Stimulated activated naive CD8-positive, alpha-beta T cell treated with anti-CD3 and anti-CD28 coated beads, Interleukin-15, amount 100 ng/mL, for 72 hours (primary cell): ENCODE data around the gene SERPINB10.

Source experiments
- ATAC-seq: fragments of 150-1000 bp; cut with Tn5 transposase; 2 replicates; pipeline ENCODE4 v1.10.0; 2021; ENCODE audit warnings: mild to moderate bottlenecking, moderate library complexity
- DNase-seq, 2 donors: peaks; one replicate each; pipeline ENCODE4 v3.0.0; 2021 to 2022
- H3K27ac Mint-ChIP-seq, 2 donors: one replicate each; pipeline ENCODE4 v1.8.0; 2022; ENCODE audit warnings: mild to moderate bottlenecking in 2 of 2, mixed read lengths in 2 of 2, moderate library complexity in 2 of 2
- H3K27me3 Mint-ChIP-seq: one replicate; pipeline ENCODE4 v1.8.0; 2022; ENCODE audit warnings: mixed read lengths
- H3K4me1 Mint-ChIP-seq: one replicate; pipeline ENCODE4 v1.8.0; 2022; ENCODE audit warnings: mild to moderate bottlenecking, mixed read lengths
- H3K4me3 Mint-ChIP-seq, 2 donors: one replicate each; pipeline ENCODE4 v1.8.0; 2022; ENCODE audit warnings: mild to moderate bottlenecking in 2 of 2, mixed read lengths in 2 of 2, moderate library complexity in 1 of 2
- H3K9me3 Mint-ChIP-seq, 2 donors: one replicate each; pipeline ENCODE4 v1.8.0; 2022; ENCODE audit warnings: mixed read lengths in 2 of 2

Gene SERPINB10

DNA sequence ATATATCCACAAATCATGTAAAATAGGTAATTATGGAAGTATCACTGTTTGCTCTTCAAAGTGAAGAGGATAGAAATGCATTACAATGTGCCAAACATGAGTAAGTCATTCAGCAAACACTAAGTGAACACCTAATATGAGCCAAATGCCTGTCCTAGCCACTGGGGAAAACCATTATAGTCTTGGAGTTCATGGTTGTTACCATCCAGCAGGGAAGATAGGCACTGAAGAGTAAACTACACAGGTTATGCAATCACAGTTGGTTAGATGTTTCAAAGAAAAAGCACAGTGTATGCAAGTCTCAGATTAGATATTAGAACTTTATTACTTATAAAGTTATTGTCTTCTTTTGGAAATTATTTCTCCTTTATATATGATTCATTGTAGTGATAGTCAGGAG is 24.1 kb upstream of the SERPINB10 start:
- no peak overlapping the region for H3K27ac Mint-ChIP-seq
- ATAC-seq, result no peak
- no peak for DNase-seq
- H3K9me3 Mint-ChIP-seq, result no peaks in the 10 kb centered on the region
- peaks cover 10% of the 10 kb centered on the region for H3K27me3 Mint-ChIP-seq
- H3K4me1 Mint-ChIP-seq, result peaks cover 6% of the 10 kb centered on the region
- H3K4me3 Mint-ChIP-seq, result no peak overlapping the region

DNA sequence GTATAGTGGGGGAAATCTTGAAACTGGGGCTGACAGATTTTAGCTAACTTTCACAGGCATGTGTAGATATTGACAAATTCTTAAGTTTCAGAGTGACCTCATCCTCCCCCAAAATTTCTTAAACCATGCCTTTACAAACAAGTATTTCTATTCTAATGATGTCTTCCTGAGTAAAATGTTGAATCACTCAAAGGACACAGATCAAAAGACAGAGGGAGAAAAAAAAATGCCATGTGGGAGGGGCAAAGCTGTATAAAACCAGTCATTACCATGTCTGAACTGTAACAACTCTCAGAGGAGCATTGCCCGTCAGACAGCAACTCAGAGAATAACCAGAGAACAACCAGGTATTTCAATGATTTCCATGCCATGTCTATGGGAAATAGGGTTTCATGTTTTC is 20.3 kb upstream of the SERPINB10 start, which contains the start of gene SERPINB2:
SERPINB2 (plus strand) TSS at position 282 of the 400 bp plus-strand sequence. CDS start 3,740 bp downstream, outside the sequence.
- ATAC-seq, result peak; percentile 59

DNA sequence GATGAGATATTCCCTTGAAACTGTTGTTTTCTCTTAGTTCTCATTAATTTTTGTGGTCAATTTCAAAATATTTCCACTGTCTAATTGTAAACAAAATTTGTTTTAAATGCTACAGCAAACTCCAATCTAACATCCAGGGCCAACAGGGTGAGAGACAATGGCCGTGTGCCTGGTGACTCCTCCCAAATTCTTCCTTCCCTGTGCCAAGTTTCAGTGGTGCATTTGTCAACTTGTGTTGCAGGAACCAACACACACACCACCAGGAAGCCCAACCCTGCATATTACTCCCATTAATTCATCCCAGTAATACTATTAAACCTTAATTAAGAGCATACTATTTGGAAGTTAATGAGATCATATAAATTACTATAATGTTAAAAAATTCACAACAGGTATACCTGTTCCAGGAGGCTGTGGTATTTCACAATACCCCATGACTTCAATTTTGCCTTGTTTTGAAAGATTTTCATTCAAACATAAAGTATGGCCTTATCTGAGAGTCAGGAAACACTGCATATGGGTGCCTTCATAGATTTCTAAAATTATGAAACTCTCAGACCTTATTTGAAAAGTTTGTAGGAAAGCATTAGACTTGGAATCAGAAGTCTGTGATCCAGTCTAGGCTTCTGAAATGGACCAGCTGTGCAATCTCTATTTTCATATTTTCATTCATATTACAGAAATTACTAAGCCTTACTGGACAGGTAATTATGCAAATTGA is 19.1 kb upstream of the SERPINB10 start:
- Mint-ChIP-seq H3K27ac (no peak overlapping the region), H3K4me1 (no peaks in the 10 kb centered on the region), H3K27me3 (peaks cover 17% of the 10 kb centered on the region), H3K4me3 (no peak overlapping the region), H3K9me3 (no peaks in the 10 kb centered on the region)
- no peak for DNase-seq
- no peak for ATAC-seq

More for the DNA sequence above, 20.3 kb upstream of the SERPINB10 start, which contains the start of gene SERPINB2:
- Mint-ChIP-seq H3K9me3 (no peaks in the 10 kb centered on the region), H3K4me1 (no peaks in the 10 kb centered on the region), H3K27ac (no peak within 1 kb of the TSS), H3K27me3 (peaks cover 17% of the 10 kb centered on the region), H3K4me3 (no peak within 1 kb of the TSS)
- DNase-seq, result no peak

DNA sequence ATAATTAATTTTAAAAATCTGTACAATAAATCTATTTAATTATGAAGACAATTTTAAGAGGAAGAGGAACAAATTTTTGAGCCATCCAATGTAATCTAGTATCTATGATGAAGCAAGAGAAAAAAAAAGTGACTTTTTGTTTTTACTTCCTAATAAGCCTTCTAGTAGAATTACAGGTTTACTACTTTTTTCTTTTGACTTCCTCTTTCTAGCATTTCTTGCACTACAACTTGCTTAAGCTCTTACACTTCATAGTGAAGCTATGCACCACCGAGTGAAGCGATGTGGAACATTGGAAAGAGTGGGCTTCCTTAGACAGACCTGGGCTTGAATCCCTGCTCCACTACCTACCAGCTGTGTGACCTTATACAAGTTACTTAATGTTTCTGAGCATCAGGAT is 18.1 kb upstream of the SERPINB10 start:
- ATAC-seq (no peak), DNase-seq (no peak)
- Mint-ChIP-seq H3K9me3 (no peaks in the 10 kb centered on the region), H3K27me3 (peaks cover 25% of the 10 kb centered on the region), H3K4me1 (no peaks in the 10 kb centered on the region), H3K27ac (no peak overlapping the region), H3K4me3 (no peak overlapping the region)

DNA sequence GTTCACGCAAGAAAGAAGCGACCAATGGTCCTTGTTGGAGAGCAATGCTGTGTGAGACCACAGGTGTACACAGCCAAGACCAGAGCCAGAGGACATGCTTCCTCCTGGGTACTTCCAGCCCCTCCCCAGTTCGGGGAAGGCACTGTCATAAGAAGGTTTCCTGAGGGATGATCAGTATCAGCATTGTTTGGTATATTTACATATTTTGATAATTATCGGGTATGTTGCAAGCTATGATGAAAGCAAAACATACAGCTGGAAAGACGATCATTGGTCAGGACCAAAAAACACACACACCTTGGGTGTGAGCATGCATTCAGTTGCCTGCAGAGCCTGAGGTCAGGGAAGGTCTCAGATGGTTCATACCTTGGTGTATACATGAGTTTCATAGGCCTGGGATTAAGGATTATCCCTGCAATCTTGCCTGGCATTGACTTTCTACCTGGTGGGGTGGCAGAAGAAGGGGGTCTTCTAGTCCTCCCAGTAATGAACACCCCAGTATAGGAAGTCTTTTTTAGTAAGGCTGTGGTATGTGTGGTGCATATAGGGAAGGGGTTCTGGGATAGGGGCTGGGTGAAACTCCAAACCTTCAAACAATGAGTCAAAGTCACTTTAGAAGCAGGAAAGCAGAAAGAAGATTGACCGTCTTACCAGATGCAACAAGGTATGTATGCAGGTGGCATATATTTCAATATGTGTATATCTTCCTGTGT is 17.4 kb upstream of the SERPINB10 start:
- H3K27ac Mint-ChIP-seq, result no peak overlapping the region
- H3K4me3 Mint-ChIP-seq, result no peak overlapping the region
- no peaks in the 10 kb centered on the region for H3K9me3 Mint-ChIP-seq
- no peaks in the 10 kb centered on the region for H3K4me1 Mint-ChIP-seq
- H3K27me3 Mint-ChIP-seq, result peaks cover 26% of the 10 kb centered on the region
- ATAC-seq (no peak), DNase-seq (no peak)

DNA sequence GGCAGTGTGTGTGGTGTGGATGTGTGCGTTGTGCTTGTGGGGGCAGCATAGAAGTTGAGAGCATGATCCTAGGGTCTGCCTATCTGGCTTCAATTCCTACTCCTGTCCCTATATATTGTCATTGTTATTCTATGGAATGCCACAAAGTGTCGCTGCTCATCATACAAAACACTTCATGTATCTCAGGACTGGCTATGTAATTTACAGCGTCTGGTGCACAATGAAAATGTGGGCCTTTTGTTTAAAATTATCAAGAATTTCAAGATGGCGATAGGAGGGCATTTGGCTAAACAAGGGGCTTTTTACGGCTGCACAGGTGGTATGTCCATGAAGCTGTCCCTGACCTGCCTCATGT is 16.8 kb upstream of the SERPINB10 start:
- no peak overlapping the region for H3K4me3 Mint-ChIP-seq
- ATAC-seq (peak; percentile 51), DNase-seq (no peak)
- no peaks in the 10 kb centered on the region for H3K9me3 Mint-ChIP-seq
- no peaks in the 10 kb centered on the region for H3K4me1 Mint-ChIP-seq
- H3K27me3 Mint-ChIP-seq, result peaks cover 23% of the 10 kb centered on the region
- H3K27ac Mint-ChIP-seq, result no peak overlapping the region

DNA sequence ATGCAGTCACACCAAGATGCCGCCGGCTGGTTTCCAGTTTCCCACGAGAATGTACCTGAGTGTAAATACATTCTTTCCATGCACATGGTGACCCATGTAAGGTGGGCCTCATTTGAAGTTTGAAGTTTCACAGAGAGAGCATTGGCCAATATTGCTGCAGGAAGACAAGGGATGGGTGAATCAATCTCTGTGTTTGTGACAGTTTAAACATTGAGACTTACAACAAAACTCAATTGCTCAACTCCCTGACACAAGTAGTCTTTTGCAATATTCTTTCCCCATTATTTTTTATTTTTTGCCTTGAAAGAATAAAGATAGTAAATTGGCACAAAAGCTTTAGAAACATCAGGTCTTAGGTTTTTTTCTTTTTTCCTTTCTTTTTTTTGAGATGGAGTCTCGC is 15.2 kb upstream of the SERPINB10 start:
- ATAC-seq, result no peak
- Mint-ChIP-seq H3K27me3 (peaks cover 20% of the 10 kb centered on the region), H3K4me1 (no peaks in the 10 kb centered on the region), H3K27ac (no peak overlapping the region), H3K9me3 (no peaks in the 10 kb centered on the region), H3K4me3 (no peak overlapping the region)
- DNase-seq, result no peak

DNA sequence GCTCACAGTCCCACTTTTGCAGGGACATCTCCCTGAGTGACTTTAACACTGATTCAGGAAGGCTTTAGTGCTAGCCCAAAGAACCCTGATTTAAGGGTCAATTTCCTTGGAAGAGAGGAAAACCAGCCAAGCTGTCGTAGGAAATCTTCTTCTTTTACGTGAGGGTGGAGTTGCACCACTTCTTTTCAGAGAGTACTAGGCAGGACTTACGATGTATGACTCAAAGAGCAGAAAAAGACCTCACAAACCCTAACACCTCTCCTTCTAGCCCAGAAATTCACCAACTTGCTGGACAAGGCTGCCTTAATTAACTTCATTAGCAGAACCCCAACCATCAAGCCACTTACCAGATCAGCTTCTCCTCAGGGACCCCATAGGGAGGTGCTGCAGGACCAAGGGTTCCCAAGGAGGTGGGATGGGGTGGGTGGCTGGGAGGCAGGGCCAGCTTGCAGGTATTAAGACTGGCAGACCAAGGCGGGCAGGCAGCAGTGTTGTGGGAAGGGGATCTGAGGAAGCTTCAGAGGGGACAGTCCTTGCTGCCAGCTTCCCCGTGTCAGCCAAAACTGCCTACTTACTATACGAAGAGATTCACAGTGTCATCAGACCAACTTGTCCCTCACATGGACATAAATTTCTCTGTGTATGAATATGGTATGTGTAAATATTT is 13.5 kb upstream of the SERPINB10 start:
- ATAC-seq, result no peak
- H3K27ac Mint-ChIP-seq, result peak overlapping the region in 1 of 2 donors; percentile 2
- H3K4me1 Mint-ChIP-seq, result no peaks in the 10 kb centered on the region
- DNase-seq, result no peak
- H3K27me3 Mint-ChIP-seq, result peaks cover 24% of the 10 kb centered on the region
- H3K9me3 Mint-ChIP-seq, result no peaks in the 10 kb centered on the region
- H3K4me3 Mint-ChIP-seq, result no peak overlapping the region

DNA sequence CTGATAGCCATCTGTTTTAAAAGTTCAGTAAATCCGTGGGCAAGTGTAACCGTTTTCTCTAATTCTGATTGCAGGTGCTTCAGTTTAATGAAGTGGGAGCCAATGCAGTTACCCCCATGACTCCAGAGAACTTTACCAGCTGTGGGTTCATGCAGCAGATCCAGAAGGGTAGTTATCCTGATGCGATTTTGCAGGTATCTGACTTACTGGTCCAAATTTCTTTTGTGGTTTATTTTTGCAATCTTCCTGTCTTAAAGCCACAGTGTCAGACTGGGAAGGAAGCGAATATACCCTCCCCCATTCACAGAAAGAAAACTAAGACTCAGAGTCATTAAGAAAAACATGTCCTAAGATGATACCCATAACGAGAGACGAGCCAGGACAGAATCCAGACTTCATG is 12.6 kb upstream of the SERPINB10 start:
- H3K9me3 Mint-ChIP-seq, result no peaks in the 10 kb centered on the region
- peak overlapping the region in 1 of 2 donors; percentile 40 for H3K27ac Mint-ChIP-seq
- ATAC-seq (no peak), DNase-seq (no peak)
- peaks cover 24% of the 10 kb centered on the region for H3K27me3 Mint-ChIP-seq
- H3K4me1 Mint-ChIP-seq, result no peaks in the 10 kb centered on the region
- no peak overlapping the region for H3K4me3 Mint-ChIP-seq

DNA sequence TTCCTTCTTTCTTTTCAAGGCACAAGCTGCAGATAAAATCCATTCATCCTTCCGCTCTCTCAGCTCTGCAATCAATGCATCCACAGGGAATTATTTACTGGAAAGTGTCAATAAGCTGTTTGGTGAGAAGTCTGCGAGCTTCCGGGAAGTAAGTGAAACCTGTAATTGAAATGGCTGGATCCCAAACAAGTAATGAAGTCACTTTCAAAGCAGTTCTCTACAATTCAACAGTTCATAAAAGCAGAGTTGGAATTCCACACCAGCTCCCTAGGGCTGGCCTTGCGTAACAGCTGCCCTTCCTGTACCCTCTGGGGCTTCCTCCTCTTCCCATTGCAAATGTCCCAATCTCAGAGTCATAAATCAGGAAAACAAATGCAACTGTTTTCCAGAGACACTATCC is 10.7 kb upstream of the SERPINB10 start:
- H3K4me3 Mint-ChIP-seq, result no peak overlapping the region
- H3K4me1 Mint-ChIP-seq, result no peaks in the 10 kb centered on the region
- H3K27ac Mint-ChIP-seq, result no peak overlapping the region
- no peaks in the 10 kb centered on the region for H3K9me3 Mint-ChIP-seq
- ATAC-seq, result no peak
- H3K27me3 Mint-ChIP-seq, result peaks cover 18% of the 10 kb centered on the region
- DNase-seq, result no peak

DNA sequence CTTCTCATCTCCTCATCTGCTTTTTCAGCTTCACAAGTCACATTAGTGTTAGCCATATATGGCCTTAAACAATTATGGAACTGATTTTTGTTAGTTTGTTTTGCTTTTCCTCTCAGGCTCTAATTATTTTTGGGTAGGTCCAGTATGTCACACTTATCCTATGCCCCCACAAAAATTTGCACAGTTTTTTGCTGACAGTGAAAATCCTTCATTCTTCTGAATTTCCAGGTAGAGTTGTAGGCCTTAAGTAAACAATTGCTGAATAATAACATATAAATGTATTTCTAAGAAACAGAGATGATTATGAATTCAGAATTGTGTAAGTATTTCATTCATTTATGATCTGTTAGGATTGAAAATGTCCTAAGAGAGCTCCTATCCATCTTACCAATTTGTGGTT is 8.6 kb upstream of the SERPINB10 start:
- no peak for DNase-seq
- H3K4me1 Mint-ChIP-seq, result no peaks in the 10 kb centered on the region
- no peak overlapping the region for H3K4me3 Mint-ChIP-seq
- ATAC-seq, result no peak
- peaks cover 24% of the 10 kb centered on the region for H3K27me3 Mint-ChIP-seq
- H3K27ac Mint-ChIP-seq, result no peak overlapping the region
- H3K9me3 Mint-ChIP-seq, result no peaks in the 10 kb centered on the region

DNA sequence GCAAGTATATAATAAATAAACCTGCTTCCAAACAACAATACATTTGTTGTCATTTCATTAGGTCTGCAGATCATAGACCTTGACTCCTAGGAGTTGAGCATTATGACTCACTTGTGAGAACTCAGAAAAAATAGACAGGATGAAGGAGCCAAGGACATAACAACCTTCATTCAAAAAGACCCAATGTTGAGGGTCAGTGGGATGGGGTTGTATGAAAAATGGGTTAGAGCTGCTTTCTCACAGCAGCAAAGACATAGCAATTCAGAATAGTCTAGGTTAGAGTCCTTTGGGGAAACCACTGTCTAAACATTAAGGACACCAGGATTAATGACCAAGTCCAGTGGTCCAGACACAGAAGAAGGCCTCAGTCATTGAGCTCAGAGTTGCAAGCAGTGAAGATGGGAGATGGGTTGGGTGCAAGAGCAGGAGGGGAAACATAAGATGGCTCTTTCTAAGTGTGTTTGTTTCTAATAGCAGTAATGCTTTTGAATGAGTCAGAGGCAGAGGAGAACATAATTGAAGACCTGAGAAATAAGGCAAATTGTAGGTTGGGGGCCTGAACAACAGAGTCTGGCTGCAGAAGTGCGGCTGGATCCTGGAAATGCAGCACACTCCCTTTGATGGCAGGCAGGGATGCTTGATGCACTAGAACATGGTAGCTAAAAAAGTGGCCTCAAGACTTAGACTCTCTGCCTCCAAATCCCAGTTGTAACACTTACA is 3.7 kb upstream of the SERPINB10 start:
- peaks cover 10% of the 10 kb centered on the region for H3K27me3 Mint-ChIP-seq
- no peaks in the 10 kb centered on the region for H3K9me3 Mint-ChIP-seq
- ATAC-seq (no peak), DNase-seq (no peak)
- H3K4me3 Mint-ChIP-seq, result no peak overlapping the region
- H3K4me1 Mint-ChIP-seq, result no peaks in the 10 kb centered on the region
- no peak overlapping the region for H3K27ac Mint-ChIP-seq

DNA sequence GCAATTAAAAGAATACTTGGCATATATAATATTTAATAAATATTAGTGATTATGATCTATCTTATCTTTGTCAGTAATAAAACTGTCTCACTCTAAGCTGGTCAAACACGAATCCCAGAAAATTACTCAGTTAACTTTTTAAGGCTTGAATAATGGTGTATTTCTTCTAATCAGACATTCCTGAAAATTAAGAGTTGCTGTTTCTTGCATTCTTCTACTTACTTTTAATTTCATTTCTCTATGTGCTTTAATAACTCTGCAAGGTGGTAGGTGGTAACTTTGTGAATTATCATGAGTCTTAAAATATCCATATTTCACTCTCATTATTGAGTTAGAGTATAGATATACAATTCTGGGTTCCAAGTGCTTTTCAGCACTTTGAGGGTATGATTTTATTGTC is 3.1 kb upstream of the SERPINB10 start:
- Mint-ChIP-seq H3K4me3 (no peak overlapping the region), H3K9me3 (no peaks in the 10 kb centered on the region), H3K27me3 (peaks cover 10% of the 10 kb centered on the region), H3K4me1 (no peaks in the 10 kb centered on the region), H3K27ac (no peak overlapping the region)
- DNase-seq, result no peak
- no peak for ATAC-seq

DNA sequence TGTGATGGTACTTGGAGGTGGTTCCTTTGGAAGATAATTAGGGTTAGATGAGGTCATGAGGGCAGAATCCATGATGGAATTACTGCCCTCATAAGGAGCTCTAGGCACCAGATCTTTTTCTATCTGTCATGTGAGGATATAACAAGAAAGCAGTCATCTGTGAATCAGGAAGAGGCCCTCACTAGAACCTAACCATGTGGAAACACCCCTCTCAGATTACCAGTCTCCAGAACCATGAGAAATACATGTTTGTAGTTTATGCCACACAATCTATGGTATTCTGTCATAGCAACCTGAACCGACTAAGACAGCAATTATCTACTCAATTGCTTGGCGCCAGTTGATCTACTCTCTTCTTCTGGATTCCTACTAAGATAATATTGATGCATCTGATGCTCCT is 2.4 kb upstream of the SERPINB10 start:
- H3K9me3 Mint-ChIP-seq, result no peaks in the 10 kb centered on the region
- no peak overlapping the region for H3K27ac Mint-ChIP-seq

DNA sequence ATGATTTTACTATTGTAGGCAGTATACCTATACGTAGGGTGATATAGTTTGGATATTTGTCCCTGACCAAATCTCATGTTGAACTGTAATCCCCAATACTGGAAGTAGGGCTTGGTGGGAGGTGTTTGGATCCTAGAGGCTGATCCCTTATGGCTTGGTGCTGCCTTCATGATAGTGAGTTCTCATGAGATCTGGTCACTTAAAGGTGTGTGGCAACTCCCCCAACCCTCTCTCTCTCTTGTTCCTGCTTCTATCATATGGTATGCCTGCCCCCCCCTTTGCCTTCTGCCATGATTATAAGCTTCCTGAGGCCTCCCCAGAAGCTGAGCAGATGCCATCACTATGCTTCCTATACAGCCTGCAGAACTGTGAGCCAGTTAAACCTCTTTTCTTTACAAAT is 1.7 kb upstream of the SERPINB10 start:
- Mint-ChIP-seq H3K4me3 (no peak overlapping the region), H3K9me3 (no peaks in the 10 kb centered on the region), H3K4me1 (no peaks in the 10 kb centered on the region), H3K27me3 (peaks cover 15% of the 10 kb centered on the region), H3K27ac (no peak overlapping the region)
- DNase-seq, result no peak
- ATAC-seq, result no peak

More for the DNA sequence above, 2.4 kb upstream of the SERPINB10 start:
- H3K4me1 Mint-ChIP-seq, result no peaks in the 10 kb centered on the region
- peaks cover 10% of the 10 kb centered on the region for H3K27me3 Mint-ChIP-seq
- no peak for DNase-seq
- ATAC-seq, result no peak
- H3K4me3 Mint-ChIP-seq, result no peak overlapping the region
